Measurements from ENCODE around the gene GMPR2.
A peak's percentile ranks its signal among the peaks of the same experiment; 100 is the strongest.

The GMPR2 gene

GRCh38 chr14:24270537-24271133 lies 37.9 kb downstream of the GMPR2 start:
- no peak for DNase-seq

GRCh38 chr14:24271134-24271833 lies 38.6 kb downstream of the GMPR2 start, which contains the start of gene RABGGTA:
TSS of gene RABGGTA (minus strand) at chr14:24271597. CDS start at chr14:24271115, 482 bp downstream.
- DNase-seq = peak; percentile 79

- DNase-seq = no peak
Measured at GRCh38 chr14:24271834-24272263, 39.1 kb downstream of the GMPR2 start.

GRCh38 chr14:24272467-24272866 lies 39.7 kb downstream of the GMPR2 start:
- DNase-seq = no peak

- no peak for DNase-seq
Measured at GRCh38 chr14:24273422-24273998, 40.8 kb downstream of the GMPR2 start.

GRCh38 chr14:24274101-24274543 lies 41.4 kb downstream of the GMPR2 start:
- peak; percentile 87 for DNase-seq

- DNase-seq = no peak
Measured at GRCh38 chr14:24277071-24277470, 44.3 kb downstream of the GMPR2 start.

- DNase-seq = peak; percentile 94
Measured at GRCh38 chr14:24277606-24278321, 45.0 kb downstream of the GMPR2 start.

GRCh38 chr14:24278424-24278823 lies 45.7 kb downstream of the GMPR2 start:
- no peak for DNase-seq

- DNase-seq = peak; percentile 32
Measured at GRCh38 chr14:24279301-24280186, 46.8 kb downstream of the GMPR2 start.

- no peak for DNase-seq
Measured at GRCh38 chr14:24280797-24281460, 48.2 kb downstream of the GMPR2 start.

GRCh38 chr14:24281636-24282035 lies 48.9 kb downstream of the GMPR2 start:
- peak; percentile 34 for DNase-seq

- no peak for DNase-seq
Measured at GRCh38 chr14:24282736-24283135, 50.0 kb downstream of the GMPR2 start.

GRCh38 chr14:24283796-24284460 lies 51.2 kb downstream of the GMPR2 start:
- DNase-seq = no peak

GRCh38 chr14:24284501-24285035 lies 51.8 kb downstream of the GMPR2 start:
- DNase-seq = no peak

- no peak for DNase-seq
Measured at GRCh38 chr14:24285351-24285750, 52.6 kb downstream of the GMPR2 start.

- DNase-seq = no peak
Measured at GRCh38 chr14:24286996-24287395, 54.3 kb downstream of the GMPR2 start.
